ENCODE measurements around the gene SATB2. TPM values are rescaled to one million over a fixed set of nuclear protein-coding genes. Genes with fewer than 3 reads are reported as not detected.

The SATB2 gene
- total RNA-seq, 2 experiments from 2014 or later, result 0.14 TPM; not detected in 1

- Mint-ChIP-seq H3K4me1 (ENCODE audit: low read depth) (no peaks in the 10 kb centered on the region), H3K4me3 (no peak overlapping the region), H3K27me3 (peaks cover 4% of the 10 kb centered on the region), H3K9me3 (no peaks in the 10 kb centered on the region), H3K27ac (no peak overlapping the region), H3K36me3 (ENCODE audit: low read depth) (no peaks in the 10 kb centered on the region)
- no peak for DNase-seq
- ChIA-PET CTCF (no interaction called here), POLR2A (no interaction called here)
- TF ChIP-seq CTCF (IDR thresholded peaks at IDR 0.05), result no peak
- intact Hi-C loops (cut with micrococcal nuclease), result no loop called here
- ATAC-seq, result no peak
These were observed 117.7 kb downstream of the SATB2 start for GRCh38 chr2:199339891-199340605.

- intact Hi-C loops (cut with micrococcal nuclease), result no loop called here
- Mint-ChIP-seq H3K4me1 (ENCODE audit: low read depth) (no peaks in the 10 kb centered on the region), H3K4me3 (no peak overlapping the region), H3K36me3 (ENCODE audit: low read depth) (no peaks in the 10 kb centered on the region), H3K9me3 (no peaks in the 10 kb centered on the region), H3K27me3 (peaks cover 5% of the 10 kb centered on the region), H3K27ac (no peak overlapping the region)
- ChIA-PET POLR2A (no interaction called here), CTCF (no interaction called here)
- TF ChIP-seq CTCF (IDR thresholded peaks at IDR 0.05), result no peak
- ATAC-seq (no peak), DNase-seq (no peak)
These were observed 121.2 kb downstream of the SATB2 start for GRCh38 chr2:199336546-199336945.

- Mint-ChIP-seq H3K9me3 (no peaks in the 10 kb centered on the region), H3K27me3 (peaks cover 5% of the 10 kb centered on the region), H3K4me1 (ENCODE audit: low read depth) (no peaks in the 10 kb centered on the region), H3K36me3 (ENCODE audit: low read depth) (no peaks in the 10 kb centered on the region), H3K27ac (no peak overlapping the region), H3K4me3 (no peak overlapping the region)
- no peak for ATAC-seq
- ChIA-PET CTCF (no interaction called here), POLR2A (no interaction called here)
- intact Hi-C loops (cut with micrococcal nuclease), result no loop called here
- no peak for TF ChIP-seq CTCF (IDR thresholded peaks at IDR 0.05)
- no peak for DNase-seq
These were observed 122.2 kb downstream of the SATB2 start for GRCh38 chr2:199335502-199335901.

GRCh38 chr2:199329466-199329865, 128.3 kb downstream of the SATB2 start:
- CTCF ChIA-PET, result no interaction called here

GRCh38 chr2:199329031-199329430, 128.7 kb downstream of the SATB2 start:
- ChIA-PET POLR2A (no interaction called here), CTCF (no interaction called here)
- Mint-ChIP-seq H3K27ac (no peak overlapping the region), H3K4me1 (ENCODE audit: low read depth) (no peaks in the 10 kb centered on the region), H3K36me3 (ENCODE audit: low read depth) (no peaks in the 10 kb centered on the region), H3K9me3 (no peaks in the 10 kb centered on the region), H3K27me3 (peaks cover 1% of the 10 kb centered on the region), H3K4me3 (no peak overlapping the region)
- DNase-seq (no peak), ATAC-seq (no peak)
- no peak for TF ChIP-seq CTCF (IDR thresholded peaks at IDR 0.05)
- intact Hi-C loops (cut with micrococcal nuclease), result no loop called here

More at GRCh38 chr2:199329466-199329865, 128.3 kb downstream of the SATB2 start:
- POLR2A ChIA-PET, result no interaction called here
- Mint-ChIP-seq H3K36me3 (ENCODE audit: low read depth) (no peaks in the 10 kb centered on the region), H3K27me3 (peaks cover 1% of the 10 kb centered on the region), H3K4me3 (no peak overlapping the region), H3K27ac (no peak overlapping the region), H3K4me1 (ENCODE audit: low read depth) (no peaks in the 10 kb centered on the region), H3K9me3 (no peaks in the 10 kb centered on the region)
- DNase-seq (no peak), ATAC-seq (no peak)
- TF ChIP-seq CTCF (IDR thresholded peaks at IDR 0.05), result no peak
- intact Hi-C loops (cut with micrococcal nuclease), result no loop called here

All from activated CD8-positive, alpha-beta T cell treated with anti-CD3 and anti-CD28 coated beads for 36 hours (primary cell).